GM21367 (cell line): Measurements from ENCODE around the gene GOLGA2.

Experiments
- ATAC-seq: cut with Tn5 transposase; IDR thresholded peaks from one replicate; pipeline ENCODE4 v1.9.1; 2021; ENCODE audit not compliant: unreplicated experiment

The GOLGA2 gene

GRCh38 chr9:128215491-128216409 is 60.1 kb downstream of the GOLGA2 start:
- no peak for ATAC-seq

GRCh38 chr9:128214571-128215490 is 61.0 kb downstream of the GOLGA2 start:
- ATAC-seq, result no peak

GRCh38 chr9:128213746-128214497 is 61.9 kb downstream of the GOLGA2 start:
- no peak for ATAC-seq

- ATAC-seq, result no peak
Observed at GRCh38 chr9:128211981-128212281, 63.9 kb downstream of the GOLGA2 start.

- no peak for ATAC-seq
Observed at GRCh38 chr9:128211186-128211980, 64.4 kb downstream of the GOLGA2 start.

GRCh38 chr9:128208946-128209669 is 66.7 kb downstream of the GOLGA2 start:
- no peak for ATAC-seq

GRCh38 chr9:128208386-128208785 is 67.4 kb downstream of the GOLGA2 start:
- no peak for ATAC-seq

GRCh38 chr9:128206916-128207910 is 68.6 kb downstream of the GOLGA2 start:
- no peak for ATAC-seq

- no peak for ATAC-seq
Observed at GRCh38 chr9:128206484-128206883, 69.3 kb downstream of the GOLGA2 start.
